22Rv1 (cell line): Measurements from ENCODE around the gene MAD1L1.

Experiments
- ZFX ChIP-seq: fragments of 450-650 bp; IDR thresholded peaks from 2 replicates; pipeline ENCODE4 v1.6.1; 2017; ENCODE audit warnings: antibody characterized with exemption, borderline replicate concordance
- TF ChIP-seq, protein P1 (sequence below): fragments of 450-650 bp; IDR thresholded peaks from 2 replicates; pipeline ENCODE4 v1.5.1; 2017; ENCODE audit warnings: mild to moderate bottlenecking

GRCh38 chr7:1981201-1981877 lies 251.4 kb downstream of the MAD1L1 start:
- TF ChIP-seq, protein P1, sequence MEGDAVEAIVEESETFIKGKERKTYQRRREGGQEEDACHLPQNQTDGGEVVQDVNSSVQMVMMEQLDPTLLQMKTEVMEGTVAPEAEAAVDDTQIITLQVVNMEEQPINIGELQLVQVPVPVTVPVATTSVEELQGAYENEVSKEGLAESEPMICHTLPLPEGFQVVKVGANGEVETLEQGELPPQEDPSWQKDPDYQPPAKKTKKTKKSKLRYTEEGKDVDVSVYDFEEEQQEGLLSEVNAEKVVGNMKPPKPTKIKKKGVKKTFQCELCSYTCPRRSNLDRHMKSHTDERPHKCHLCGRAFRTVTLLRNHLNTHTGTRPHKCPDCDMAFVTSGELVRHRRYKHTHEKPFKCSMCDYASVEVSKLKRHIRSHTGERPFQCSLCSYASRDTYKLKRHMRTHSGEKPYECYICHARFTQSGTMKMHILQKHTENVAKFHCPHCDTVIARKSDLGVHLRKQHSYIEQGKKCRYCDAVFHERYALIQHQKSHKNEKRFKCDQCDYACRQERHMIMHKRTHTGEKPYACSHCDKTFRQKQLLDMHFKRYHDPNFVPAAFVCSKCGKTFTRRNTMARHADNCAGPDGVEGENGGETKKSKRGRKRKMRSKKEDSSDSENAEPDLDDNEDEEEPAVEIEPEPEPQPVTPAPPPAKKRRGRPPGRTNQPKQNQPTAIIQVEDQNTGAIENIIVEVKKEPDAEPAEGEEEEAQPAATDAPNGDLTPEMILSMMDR = no peak
- TF ChIP-seq ZFX = no peak
